Transverse colon (tissue), 4 donors: ENCODE measurements around the gene F2RL3. TPM values are rescaled to one million over a fixed set of nuclear protein-coding genes. Genes with fewer than 3 reads are reported as not detected.

Experiments
- DNase-seq: peaks from one replicate; pipeline ENCODE4 v3.0.0-alpha.2; 2019
- H3K27ac ChIP-seq, 4 donors: fragments of 200-600 bp; sonication (generic); 2 replicates each; pipeline ENCODE4 v1.5.1; 2016 to 2018; ENCODE audit warnings: inconsistent platforms in 4 of 4
- H3K27me3 ChIP-seq: fragments of 200-600 bp; sonication (generic); 2 replicates; pipeline ENCODE4 v1.5.1; 2017; ENCODE audit warnings: inconsistent platforms
- H3K36me3 ChIP-seq, 4 donors: fragments of 200-600 bp; sonication (generic); 2 replicates each; pipeline ENCODE4 v1.5.1; 2017 to 2019; ENCODE audit warnings: inconsistent platforms in 4 of 4
- H3K4me1 ChIP-seq, 4 donors: fragments of 200-600 bp; sonication (generic); 2 replicates each; pipeline ENCODE4 v1.5.1; 2017 to 2020; ENCODE audit warnings: inconsistent platforms in 4 of 4
- H3K4me3 ChIP-seq, 4 donors: fragments of 200-600 bp; sonication (generic); 1 replicate in 1 of 4; 2 replicates in 3 of 4; pipeline versions ENCODE4 v1.5.1 to v1.6.1; 2017 to 2019; ENCODE audit warnings: inconsistent platforms in 4 of 4
- H3K9me3 ChIP-seq, 2 donors: fragments of 200-600 bp; sonication (generic); 2 replicates each; pipeline ENCODE4 v1.5.1; 2017 to 2019; ENCODE audit warnings: inconsistent platforms in 2 of 2
- EP300 ChIP-seq: sonication (generic); formaldehyde crosslinking; IDR thresholded peaks from one replicate; pipeline ENCODE4 v1.6.1; 2017; ENCODE audit warnings: antibody characterized with exemption, low read depth
- POLR2A ChIP-seq: fragments of 450-650 bp; IDR thresholded peaks from one replicate; pipeline ENCODE4 v1.6.1; 2016; ENCODE audit warnings: antibody characterized with exemption, mild to moderate bottlenecking, moderate library complexity
- POLR2AphosphoS5 ChIP-seq, 3 donors: sonication (generic); formaldehyde crosslinking; IDR thresholded peaks; one replicate each; pipeline ENCODE4 v1.6.1; 2016; ENCODE audit warnings: antibody characterized with exemption in 3 of 3
- WGBS, 2 donors: methylation state at CpG; one replicate each; pipeline ENCODE4 v1.1.5; 2018; ENCODE audit warnings: low coverage in 1 of 2; 5-methylcytosine and 5-hydroxymethylcytosine counted together
- in situ Hi-C, 4 donors: fragments of 200-750 bp; cut with MboI; loops; one replicate each; pipeline versions ENCODE4 v1.15.0 to v1.15.1; 2017; ENCODE audit warnings: low sequenced_read_pairs in 3 of 4, low pct_ligation_motif_present in 1 of 4, low pct_unique_long_range_greater_than_20kb in 1 of 4
- intact Hi-C: fragments of 100-400 bp; cut with DNase I; formaldehyde crosslinking; loops from one replicate; pipeline ENCODE4 v1.15.1; 2023; ENCODE audit warnings: low total_unique reads
- total RNA-seq, 4 donors: library from RNA; depleted of rRNA; stranded (reverse); fragments of >200 nt; gene quantifications; one replicate each; pipeline ENCODE4 v1.1.0, GENCODE V29; 2016
- TF ChIP-seq, protein P1 (sequence below), 5 experiments: fragments of 200-600 bp in 3 of 5; fragments of 450-650 bp in 2 of 5; sonication (generic) in 3 of 5; IDR thresholded peaks; 1 replicate in 2 of 5; 2 replicates in 3 of 5; pipeline ENCODE4 v1.5.1; 2016 to 2017; ENCODE audit warnings: antibody characterized with exemption in 5 of 5, inconsistent platforms in 3 of 5, mild to moderate bottlenecking in 2 of 5, moderate library complexity in 1 of 5

Gene F2RL3
- total RNA-seq, 4 donors from 2014 or later, result 2.2 to 22.7 (median 9.1) TPM

GRCh38 chr19:16856091-16856490 lies 32.7 kb upstream of the F2RL3 start:
- Histone ChIP-seq H3K9me3 (no peaks in the 10 kb centered on the region), H3K36me3 (peaks cover 0 to 28% (median 9%) of the 10 kb centered on the region in 4 donors), H3K27me3 (no peaks in the 10 kb centered on the region), H3K4me3 (no peak overlapping the region), H3K27ac (no peak overlapping the region), H3K4me1 (no peaks in the 10 kb centered on the region)
- TF ChIP-seq POLR2AphosphoS5 (IDR thresholded peaks at IDR 0.05) (no peak), POLR2A (no peak), EP300 (no peak)
- TF ChIP-seq, protein P1, sequence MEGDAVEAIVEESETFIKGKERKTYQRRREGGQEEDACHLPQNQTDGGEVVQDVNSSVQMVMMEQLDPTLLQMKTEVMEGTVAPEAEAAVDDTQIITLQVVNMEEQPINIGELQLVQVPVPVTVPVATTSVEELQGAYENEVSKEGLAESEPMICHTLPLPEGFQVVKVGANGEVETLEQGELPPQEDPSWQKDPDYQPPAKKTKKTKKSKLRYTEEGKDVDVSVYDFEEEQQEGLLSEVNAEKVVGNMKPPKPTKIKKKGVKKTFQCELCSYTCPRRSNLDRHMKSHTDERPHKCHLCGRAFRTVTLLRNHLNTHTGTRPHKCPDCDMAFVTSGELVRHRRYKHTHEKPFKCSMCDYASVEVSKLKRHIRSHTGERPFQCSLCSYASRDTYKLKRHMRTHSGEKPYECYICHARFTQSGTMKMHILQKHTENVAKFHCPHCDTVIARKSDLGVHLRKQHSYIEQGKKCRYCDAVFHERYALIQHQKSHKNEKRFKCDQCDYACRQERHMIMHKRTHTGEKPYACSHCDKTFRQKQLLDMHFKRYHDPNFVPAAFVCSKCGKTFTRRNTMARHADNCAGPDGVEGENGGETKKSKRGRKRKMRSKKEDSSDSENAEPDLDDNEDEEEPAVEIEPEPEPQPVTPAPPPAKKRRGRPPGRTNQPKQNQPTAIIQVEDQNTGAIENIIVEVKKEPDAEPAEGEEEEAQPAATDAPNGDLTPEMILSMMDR (IDR thresholded peaks at IDR 0.05), result no peak
- in situ Hi-C loops (no loop called here), intact Hi-C loops (no loop called here)
- 89 to 100% methylated on average over 1 to 9 of the region's 9 CpGs for whole genome bisulfite sequencing, 2 donors
- DNase-seq, result no peak

DNA sequence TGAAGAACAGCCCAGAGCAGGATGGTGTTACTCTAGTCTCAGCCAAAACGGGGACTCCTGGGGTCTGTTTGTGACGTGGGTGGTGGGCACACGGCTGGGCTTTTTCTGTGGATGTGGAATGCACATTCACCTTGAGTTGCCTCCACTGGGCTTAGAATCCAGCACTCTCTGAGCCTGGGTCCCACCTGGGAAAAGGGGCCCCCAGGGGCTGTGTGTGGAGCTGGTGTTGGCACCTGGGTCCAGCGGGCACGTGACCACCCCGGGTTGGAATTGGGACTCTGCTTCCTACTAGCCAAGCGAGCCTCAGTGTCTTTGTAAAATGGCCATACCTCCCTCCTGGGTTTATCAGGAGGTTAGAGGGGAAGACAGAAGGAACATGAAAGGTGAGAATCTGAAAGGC lies 29.2 kb upstream of the F2RL3 start:
- intact Hi-C loops (no loop called here), in situ Hi-C loops (no loop called here)
- no peaks in the 10 kb centered on the region for H3K4me1 ChIP-seq
- no peak overlapping the region for H3K27ac ChIP-seq
- H3K9me3 ChIP-seq, result no peaks in the 10 kb centered on the region
- no peak overlapping the region for H3K4me3 ChIP-seq
- WGBS, 2 donors, result 98% methylated on average over 7 of the region's 7 CpGs; no CpG with 5 or more reads in 1 of the 2 donors
- TF ChIP-seq POLR2AphosphoS5 (IDR thresholded peaks at IDR 0.05) (no peak), EP300 (no peak), POLR2A (no peak)
- TF ChIP-seq, protein P1 (IDR thresholded peaks at IDR 0.05), result no peak
- DNase-seq, result no peak
- H3K27me3 ChIP-seq, result no peaks in the 10 kb centered on the region
- H3K36me3 ChIP-seq, result peaks cover 0 to 17% (median 5%) of the 10 kb centered on the region in 4 donors

DNA sequence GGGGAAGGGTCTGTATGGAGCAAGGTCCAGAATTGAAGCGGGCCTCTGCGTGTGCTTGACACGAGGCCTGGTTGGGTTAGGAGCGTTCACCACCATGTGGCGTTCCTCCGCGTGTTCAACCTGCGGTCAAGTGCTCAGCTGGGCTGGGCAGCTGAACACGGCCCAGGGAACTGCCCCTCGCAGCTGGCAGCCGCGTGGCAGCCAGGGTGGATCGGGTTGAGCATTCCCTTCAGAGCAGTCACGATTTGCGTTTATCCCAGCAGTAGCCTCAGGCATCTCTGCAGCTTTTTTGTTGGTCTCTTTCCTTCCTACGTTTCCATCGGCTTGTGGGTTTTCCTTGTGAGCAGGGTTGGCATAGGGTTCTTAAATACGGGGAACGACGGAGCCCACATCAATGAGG lies 28.7 kb upstream of the F2RL3 start:
- in situ Hi-C loops (no loop called here), intact Hi-C loops (no loop called here)
- 90 to 97% methylated on average over 10 to 20 of the region's 20 CpGs for WGBS, 2 donors
- no peaks in the 10 kb centered on the region for H3K4me1 ChIP-seq
- H3K27me3 ChIP-seq, result no peaks in the 10 kb centered on the region
- DNase-seq, result no peak
- no peaks in the 10 kb centered on the region for H3K9me3 ChIP-seq
- H3K4me3 ChIP-seq, result no peak overlapping the region
- H3K36me3 ChIP-seq, result peaks cover 0 to 17% (median 7%) of the 10 kb centered on the region in 4 donors
- no peak overlapping the region for H3K27ac ChIP-seq
- TF ChIP-seq POLR2AphosphoS5 (IDR thresholded peaks at IDR 0.05), result no peak
- TF ChIP-seq POLR2A, result no peak
- TF ChIP-seq EP300, result no peak
- TF ChIP-seq, protein P1 (IDR thresholded peaks at IDR 0.05), result no peak

GRCh38 chr19:16861011-16861410 lies 27.8 kb upstream of the F2RL3 start:
- 92% methylated on average over 3 of the region's 3 CpGs; no CpG with 5 or more reads in 1 of the 2 donors for WGBS, 2 donors
- DNase-seq, result no peak
- in situ Hi-C loops (no loop called here), intact Hi-C loops (no loop called here)
- H3K4me3 ChIP-seq, result no peak overlapping the region
- H3K9me3 ChIP-seq, result no peaks in the 10 kb centered on the region
- peaks cover 0 to 25% (median 10%) of the 10 kb centered on the region in 4 donors for H3K36me3 ChIP-seq
- TF ChIP-seq POLR2AphosphoS5 (IDR thresholded peaks at IDR 0.05) (no peak), POLR2A (no peak), EP300 (no peak)
- TF ChIP-seq, protein P1 (IDR thresholded peaks at IDR 0.05), result no peak
- no peaks in the 10 kb centered on the region for H3K27me3 ChIP-seq
- H3K4me1 ChIP-seq, result no peaks in the 10 kb centered on the region
- H3K27ac ChIP-seq, result no peak overlapping the region
